NCI-H128 (cell line): Measurements from ENCODE around the gene PAX5.

Experiments used
- DNase-seq: peaks from one replicate; lab custom pipeline; 2025; ENCODE audit not compliant: unreplicated experiment; lab: John Stamatoyannopoulos, UW

Gene PAX5

DNA sequence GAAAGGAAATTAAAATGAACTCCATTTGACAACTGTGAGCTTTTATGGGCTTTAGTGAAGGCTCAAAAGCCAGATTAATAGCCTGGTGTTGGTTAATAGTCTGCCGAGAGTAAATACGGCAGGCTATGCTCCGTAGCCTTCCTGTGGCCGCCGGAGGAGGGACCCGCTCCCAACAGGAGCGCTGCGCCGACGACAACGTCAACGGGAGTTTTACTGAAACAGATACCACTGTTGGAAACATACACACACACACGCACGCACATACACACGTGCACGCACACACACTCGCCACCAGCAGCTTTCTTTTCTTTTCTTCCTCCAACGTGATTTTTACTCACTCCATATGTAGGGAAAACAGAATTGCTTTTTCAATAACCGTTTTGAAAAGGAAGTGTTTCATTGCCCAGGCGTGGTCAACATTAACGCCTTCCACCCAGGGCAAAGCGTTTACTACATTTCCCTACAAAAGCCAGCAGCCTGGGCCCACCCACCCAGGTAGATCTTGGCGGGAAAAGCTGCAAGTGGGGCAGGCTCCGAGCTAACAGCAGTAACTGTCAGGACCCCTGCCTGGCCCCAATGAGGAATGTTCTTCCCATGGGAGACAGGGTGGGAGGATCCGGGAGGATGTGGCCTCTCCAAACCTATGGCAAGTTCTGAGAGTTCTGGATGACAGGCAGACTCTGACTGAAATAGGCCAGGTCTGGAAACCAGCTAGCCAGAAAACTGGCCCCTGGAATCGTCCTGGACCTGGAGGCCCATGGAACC, 72.3 kb downstream of the PAX5 start:
- DNase-seq = no peak

- DNase-seq = no peak
These were observed 73.0 kb downstream of the PAX5 start for GRCh38 chr9:36961051-36961450.

DNA sequence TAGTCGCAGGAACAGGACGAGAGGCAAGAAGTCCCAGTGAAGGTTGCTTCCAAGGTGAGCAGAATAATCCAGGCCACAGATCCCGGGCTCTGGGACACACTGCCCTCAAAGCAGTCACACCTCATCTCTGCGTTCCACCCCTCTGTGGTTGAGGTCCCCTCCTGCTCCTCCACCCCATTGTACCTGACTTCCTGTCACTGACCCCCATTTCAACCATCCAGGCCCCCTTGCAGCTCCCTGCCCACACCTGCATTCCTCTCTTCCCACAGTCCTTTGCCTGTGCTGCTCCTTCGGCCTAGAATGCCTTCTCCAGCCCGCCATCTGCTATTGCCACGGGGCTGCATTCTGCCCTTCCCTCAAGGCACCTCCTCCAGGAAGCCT, 73.5 kb downstream of the PAX5 start:
- no peak for DNase-seq

GRCh38 chr9:36959681-36960574, 74.1 kb downstream of the PAX5 start:
- no peak for DNase-seq

DNA sequence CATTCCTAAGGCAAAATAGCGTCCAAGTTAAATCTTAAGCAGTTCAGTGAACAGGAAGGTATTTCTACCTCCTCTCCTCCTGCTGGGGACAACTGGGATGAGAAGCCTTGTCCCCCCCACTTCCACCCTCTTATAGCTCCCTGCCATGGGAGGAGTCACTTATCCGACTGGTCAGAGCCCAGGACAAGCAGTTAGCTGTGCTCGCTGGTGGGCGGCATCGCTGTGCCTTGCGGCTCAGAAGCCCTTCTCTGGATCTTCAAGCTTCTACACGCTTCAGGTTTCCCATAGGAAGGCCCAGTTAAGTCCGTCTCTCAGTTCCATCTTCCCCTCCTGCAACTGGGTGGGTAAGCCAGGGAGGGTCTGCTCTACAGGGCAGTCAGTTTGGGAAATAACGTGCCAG, 77.2 kb downstream of the PAX5 start:
- DNase-seq = no peak

GRCh38 chr9:36950389-36950788, 83.7 kb downstream of the PAX5 start:
- DNase-seq = no peak

- DNase-seq = no peak
These were observed 84.6 kb downstream of the PAX5 start for GRCh38 chr9:36949466-36949865.

GRCh38 chr9:36948051-36948450, 86.0 kb downstream of the PAX5 start:
- DNase-seq = no peak

GRCh38 chr9:36946653-36947052, 87.4 kb downstream of the PAX5 start:
- no peak for DNase-seq

DNA sequence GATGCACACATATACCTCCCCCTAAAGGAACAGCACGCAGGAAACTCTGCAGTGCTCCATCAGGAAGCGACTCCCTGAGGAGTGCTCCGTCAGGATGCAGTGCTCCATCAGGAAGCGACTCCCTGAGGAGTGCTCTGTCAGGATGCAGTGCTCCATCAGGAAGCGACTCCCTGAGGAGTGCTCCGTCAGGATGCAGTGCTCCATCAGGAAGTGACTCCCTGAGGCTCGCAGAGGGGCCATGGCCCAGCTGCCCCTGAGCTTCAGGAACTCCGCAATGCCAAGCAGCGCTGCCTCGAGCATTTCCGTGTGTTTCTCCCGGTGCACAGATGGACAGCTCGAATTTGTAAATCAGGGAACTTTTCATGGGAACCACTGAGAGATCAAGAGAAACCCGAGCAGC, 88.1 kb downstream of the PAX5 start:
- DNase-seq = no peak

DNA sequence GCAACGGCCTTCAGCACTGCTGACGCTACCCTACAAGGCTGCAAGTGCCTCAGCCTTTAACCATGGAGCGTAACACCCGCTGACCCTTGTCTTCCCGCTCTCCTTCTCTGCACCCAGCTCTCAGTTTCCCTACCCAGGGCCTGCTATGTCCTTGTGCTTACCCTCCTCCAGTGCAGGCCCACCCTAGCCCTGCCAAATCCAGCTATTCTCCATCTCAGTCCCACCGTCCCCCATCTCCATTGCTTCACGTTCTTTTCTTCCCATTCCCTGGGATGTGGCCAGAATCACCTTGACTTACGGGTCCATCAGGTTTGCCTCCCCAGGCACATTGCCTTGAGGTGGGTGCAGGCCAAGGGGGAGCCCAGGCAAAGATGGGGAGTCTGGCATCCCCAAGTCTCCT, 91.2 kb downstream of the PAX5 start:
- DNase-seq = no peak

- no peak for DNase-seq
These were observed 92.6 kb downstream of the PAX5 start for GRCh38 chr9:36941441-36941840.

DNA sequence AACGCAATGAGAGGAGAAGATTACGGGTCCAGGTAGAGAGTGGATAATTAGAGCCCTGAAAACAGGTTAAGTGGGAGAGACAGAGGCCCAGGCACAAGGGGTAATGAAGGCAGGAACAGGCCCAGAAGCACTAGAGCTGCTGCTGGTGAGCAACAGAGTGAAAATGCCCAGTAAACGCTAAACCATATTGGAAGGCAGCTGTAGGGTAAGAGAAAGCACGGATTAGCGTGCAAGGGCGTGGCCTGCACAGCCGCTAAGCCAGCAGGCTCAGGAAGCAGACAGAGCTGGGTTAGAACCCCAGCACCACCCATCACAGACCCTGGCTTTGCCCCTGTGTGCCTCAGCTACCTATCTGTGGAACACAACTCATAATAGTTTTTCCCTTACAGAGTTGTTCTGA, 93.2 kb downstream of the PAX5 start:
- no peak for DNase-seq

DNA sequence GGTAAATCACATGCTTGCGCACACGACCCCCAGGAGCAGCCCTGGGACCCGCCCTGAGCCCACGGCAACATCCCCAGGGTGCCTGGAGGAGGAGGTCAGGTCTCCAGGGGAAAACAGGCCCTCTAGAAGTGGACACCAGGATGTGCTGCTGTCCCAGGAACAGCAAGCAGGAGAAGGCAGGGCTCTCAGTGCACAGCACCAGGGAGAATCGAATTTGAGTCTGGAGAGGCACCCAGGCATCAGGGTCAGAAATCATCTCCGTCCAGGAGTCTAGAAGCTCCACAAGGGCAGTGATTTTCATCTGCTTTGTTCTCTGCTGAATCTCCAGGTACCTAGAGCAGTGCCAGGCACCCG, 93.6 kb downstream of the PAX5 start:
- no peak for DNase-seq

DNA sequence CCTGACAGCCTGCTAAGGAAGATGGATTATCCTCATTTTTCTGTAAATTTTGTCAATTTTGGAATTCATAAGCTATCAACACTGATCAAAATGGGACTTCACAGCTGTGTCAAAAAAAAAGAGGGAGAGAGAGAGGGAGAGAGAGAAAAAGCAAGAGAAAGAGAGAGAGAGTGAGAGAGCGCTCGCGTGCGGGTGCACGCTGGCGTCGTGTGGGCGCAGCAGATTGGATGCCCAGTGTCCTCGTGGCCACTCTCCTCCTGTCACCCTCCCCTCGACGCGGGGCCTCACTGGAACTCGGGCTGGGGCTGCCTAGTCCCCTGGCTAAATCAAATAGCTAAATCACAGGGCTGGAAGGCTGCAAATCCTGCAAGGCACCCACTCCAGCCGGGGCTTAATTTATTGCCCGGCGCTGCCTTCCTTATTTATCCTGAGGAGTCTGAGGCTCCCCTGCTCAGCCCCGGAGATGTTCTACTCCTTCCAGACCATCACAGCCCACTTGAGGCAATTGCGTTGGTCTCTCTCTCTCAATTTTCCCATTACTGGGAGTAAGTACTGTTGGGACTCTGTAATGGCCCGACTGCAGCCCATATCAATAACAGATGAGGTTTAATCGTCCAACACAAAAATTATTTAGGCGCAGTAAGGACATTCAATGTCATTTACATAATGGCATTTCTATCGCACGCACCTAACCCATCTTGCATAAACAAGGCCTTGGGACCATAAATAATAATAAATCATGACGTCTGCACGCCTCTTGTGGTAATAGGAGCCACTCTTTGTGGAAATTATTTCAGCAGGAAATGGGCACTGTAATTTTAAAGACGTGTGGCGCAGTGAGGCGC, 94.2 kb downstream of the PAX5 start:
- DNase-seq = no peak

DNA sequence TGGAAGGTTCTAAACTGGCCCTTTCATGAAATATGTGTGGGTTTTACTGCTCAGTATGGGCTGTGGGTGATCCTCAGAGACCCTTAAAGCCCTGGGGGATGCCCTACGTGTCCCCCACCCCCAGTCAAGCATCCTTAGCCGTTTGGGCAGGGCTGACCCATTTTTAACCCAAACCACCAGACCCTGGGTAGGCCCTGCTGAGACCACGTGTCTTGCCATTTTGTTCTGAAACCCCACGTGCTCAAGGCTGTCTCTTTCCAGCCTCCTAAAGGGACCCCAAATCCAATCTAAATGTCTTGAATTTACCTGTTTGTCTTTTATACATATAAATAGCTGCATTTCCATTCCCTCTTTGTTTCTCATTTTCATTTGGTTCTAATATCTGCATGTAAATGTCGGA, 94.9 kb downstream of the PAX5 start:
- no peak for DNase-seq

GRCh38 chr9:36938617-36939016, 95.5 kb downstream of the PAX5 start:
- DNase-seq = no peak

DNA sequence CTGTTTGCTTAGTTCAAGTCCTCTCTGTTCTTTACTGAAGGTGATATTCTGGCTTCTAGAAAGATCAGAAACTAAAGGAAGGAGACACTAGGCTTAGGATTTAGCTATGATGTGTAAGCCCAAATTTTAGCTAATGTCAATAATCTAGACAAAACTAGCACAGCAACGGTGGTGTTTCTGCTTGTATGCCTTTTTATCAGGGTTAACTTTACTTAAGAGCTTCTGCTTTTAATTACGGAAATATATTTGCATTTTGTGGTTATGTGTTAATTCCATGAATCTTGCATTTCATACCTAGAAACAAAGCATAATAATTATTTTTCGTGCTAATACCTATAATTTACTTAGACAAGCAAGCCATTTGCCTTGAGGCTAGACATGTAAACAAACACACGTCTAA, 96.1 kb downstream of the PAX5 start:
- DNase-seq = no peak

DNA sequence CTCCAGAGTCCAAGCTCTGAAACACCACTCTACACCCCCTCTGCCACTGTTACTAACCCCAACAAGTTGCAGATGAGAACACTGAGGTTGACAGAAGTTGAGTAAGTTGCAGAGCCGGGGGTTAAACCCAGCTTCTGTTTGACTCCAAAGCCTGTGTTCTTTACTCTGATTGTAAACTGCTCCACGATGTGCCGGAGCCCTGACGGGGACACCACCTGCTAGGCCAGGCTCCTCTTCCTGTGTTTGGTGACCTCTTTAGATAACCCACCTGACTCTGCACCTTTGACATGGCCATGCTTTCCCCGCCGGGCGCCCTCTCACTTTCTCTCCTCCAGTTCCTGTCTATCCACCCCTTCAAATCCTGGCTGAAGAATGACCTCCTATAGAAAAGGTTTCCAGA, 96.7 kb downstream of the PAX5 start:
- no peak for DNase-seq

GRCh38 chr9:36936498-36936831, 97.6 kb downstream of the PAX5 start:
- no peak for DNase-seq

DNA sequence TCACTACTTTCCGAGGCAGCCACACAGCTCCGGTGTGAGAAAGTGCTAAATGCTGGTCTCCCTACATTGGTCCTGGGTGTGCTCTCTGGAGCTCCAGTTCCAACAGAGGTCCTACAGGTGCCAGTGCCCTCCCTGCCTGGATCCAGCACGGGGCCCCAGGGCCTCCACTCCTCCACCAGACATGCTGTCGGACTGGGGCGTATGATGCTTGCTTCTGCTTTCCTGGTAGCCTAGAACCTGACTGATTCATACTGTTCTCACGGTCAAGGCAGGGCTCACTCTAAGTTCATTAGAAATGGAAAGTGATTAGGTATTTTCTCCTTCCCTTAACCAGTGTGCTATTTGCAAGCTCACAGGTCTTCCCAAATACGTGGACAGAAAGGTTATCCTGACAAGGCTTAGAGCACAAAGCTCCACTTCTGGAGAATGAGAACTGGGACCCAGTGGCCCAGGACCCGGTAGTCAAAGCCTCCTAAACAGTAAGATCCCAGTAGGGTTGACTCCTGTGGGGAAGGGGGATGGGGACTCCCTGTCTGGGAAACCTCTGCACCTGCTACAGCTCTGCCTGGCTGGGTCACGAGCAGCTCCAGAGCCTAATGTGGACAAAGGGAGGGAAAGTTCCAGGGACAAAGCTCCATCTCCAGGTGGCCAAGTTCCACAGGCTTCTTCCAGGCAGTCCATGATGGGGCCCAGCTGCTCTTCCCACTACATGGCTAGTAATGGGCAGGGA, 98.1 kb downstream of the PAX5 start:
- DNase-seq = no peak
